HG03060 (cell line): ENCODE measurements around the gene OTX1.
A peak's percentile ranks its signal among the peaks of the same experiment; 100 is the strongest.

ENCODE experiments used
- ATAC-seq: cut with Tn5 transposase; IDR thresholded peaks from one replicate; pipeline ENCODE4 v1.9.1; 2021; ENCODE audit warnings: low read depth, moderate number of reproducible peaks; ENCODE audit not compliant: unreplicated experiment

Gene OTX1

GRCh38 chr2:63046552-63046951, 4.1 kb upstream of the OTX1 start:
- ATAC-seq = no peak

GRCh38 chr2:63046961-63047320, 3.7 kb upstream of the OTX1 start:
- no peak for ATAC-seq

DNA sequence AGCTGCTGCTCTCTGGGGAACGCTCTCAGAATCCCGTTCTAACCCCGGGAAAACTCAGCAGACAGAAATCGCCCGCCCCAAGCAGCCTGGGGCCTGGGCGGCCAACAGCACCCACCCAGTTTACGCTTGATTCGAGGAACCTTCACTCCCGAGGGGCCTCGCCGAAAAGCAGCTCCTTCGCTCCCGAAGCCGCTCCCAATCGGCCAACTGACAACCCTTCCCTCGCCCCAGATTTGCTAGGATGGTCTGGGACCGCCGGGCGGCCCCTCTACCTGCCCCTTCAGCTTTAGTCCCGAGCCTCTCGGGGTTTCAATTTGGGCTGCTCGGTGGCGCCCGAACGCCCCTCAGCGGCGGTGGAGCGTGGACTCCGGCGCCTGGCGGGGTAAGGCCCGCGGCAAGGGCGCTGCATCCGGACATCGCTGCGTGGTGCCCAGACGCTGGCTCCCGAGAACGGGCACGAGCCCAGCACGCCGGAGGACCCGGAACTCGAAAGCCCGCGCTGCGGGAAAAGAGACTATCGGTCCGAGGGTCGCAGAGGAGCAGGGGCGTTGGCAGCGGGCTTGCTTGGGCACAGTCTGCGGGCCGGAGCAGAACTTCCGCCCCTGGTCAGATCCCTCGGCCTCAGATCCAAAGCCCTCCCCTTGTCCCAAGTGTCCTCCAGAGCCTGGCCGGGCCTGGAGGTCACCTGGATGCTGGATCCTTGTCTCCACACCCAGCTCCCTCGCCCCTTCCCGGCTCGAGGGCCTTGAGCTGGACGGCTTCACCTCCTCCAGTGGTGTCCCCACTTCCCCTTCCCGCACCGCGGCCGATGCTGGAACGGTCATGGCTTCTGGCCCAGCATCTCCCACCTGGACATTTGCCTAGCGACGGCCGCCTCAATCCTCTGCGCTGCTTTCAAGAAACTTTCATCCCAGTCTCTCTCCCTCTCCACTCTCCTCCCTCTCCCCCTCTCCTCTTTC, 3.0 kb upstream of the OTX1 start:
- no peak for ATAC-seq

GRCh38 chr2:63048367-63049171, 2.1 kb upstream of the OTX1 start:
- ATAC-seq = no peak

- ATAC-seq = no peak
These were observed 1.2 kb upstream of the OTX1 start for GRCh38 chr2:63049211-63049969.

- peak; percentile 4 for ATAC-seq
These were observed 678 bp upstream of the OTX1 start for GRCh38 chr2:63049970-63050333.

DNA sequence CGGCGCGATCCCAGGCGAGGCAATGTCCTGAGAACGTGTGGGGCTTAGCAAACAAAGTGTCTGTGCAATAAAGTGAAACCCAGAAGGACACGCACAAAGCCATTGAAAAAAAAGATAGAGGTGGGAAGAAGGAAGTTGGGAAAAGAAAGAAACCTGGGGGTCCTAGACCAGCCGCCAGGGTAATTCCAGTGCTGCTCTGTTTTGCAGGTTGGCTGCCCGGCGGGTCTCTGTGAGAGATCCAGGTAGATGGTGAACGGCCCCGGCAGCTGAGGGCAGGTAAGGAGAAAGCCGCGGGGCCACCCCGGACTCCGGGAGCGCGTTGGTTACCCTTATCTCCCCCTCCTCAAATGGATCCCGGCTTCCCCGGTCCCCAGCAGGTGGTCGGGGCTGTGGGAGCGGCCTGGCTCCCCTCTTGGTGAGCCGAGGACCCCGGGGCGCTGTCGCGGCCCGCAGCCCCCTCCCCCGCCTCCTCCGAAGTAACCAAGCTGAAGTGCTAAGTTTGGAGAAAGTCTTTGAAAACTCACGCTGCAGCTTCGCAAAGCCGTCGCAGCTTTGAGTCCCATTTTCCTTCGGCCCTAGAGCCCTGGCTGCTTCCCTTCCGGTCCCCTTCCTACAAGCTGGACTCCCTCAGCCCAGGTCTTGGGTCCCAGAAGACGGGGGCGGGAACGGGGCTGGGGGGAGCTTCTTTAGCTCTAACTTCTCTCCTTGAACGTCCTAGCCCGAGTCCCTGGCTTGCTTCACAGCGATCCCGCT, 588 bp downstream of the OTX1 start:
- ATAC-seq = no peak

DNA sequence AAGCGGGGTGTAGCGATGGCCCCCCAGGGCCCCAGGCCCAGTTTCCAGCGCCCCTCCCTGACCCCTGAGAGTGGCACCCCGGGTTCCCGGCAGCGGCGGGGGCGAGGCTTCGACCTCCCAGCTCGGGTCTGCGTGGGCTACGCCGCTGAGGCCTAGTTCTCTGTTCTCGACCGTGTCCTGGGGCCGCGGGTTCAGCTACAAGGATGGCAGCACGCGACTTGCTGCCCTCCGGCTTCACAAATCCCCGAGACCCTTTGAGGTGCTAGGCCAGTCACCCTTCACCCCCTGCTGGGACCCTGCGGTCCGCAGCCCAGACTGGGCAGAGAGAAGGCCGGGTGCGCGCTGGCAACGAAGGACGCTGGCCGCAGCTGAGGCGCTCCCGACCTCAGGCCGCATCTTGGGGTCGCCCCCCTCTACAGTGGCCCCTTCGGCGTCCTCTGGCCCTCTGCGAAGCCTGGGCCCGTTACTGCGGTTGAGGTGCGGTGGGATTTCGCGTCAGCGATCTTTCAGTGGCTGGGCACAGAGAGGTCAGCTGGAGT, 1.2 kb downstream of the OTX1 start:
- no peak for ATAC-seq

GRCh38 chr2:63052411-63053080, 1.9 kb downstream of the OTX1 start:
- ATAC-seq = no peak

- ATAC-seq = no peak
These were observed 2.7 kb downstream of the OTX1 start for GRCh38 chr2:63053081-63053888.

- ATAC-seq = no peak
These were observed 3.4 kb downstream of the OTX1 start for GRCh38 chr2:63053889-63054602.

DNA sequence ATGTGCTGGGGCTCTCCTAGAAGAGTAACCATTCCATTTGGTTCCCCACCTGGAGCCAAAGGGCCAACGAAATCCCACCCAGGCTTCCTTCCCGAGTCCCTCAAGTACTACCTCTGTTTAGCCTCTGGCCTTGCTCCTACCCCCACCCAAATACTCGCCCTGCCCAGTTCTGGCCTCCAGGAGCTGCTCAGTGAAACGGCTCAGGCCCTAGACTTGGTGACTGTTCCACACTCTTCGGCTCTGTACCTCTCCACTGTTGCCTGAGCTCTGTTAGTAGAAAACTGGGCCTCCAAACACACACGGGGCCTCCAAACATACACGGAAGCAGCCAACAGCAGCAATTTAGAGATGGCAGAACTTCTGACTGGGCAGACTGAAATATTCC, 4.2 kb downstream of the OTX1 start:
- no peak for ATAC-seq

GRCh38 chr2:63055226-63056106, 4.8 kb downstream of the OTX1 start:
- no peak for ATAC-seq

GRCh38 chr2:63056107-63057050, 5.7 kb downstream of the OTX1 start:
- no peak for ATAC-seq

- ATAC-seq = no peak
These were observed 6.9 kb downstream of the OTX1 start for GRCh38 chr2:63057249-63058143.
